NCI-H187 (cell line): ENCODE measurements around the gene ANKRD26.

ENCODE experiments used
- DNase-seq, 2 experiments: peaks; one replicate each; lab custom pipeline; 2025; lab: John Stamatoyannopoulos, UW

ANKRD26 gene

DNA sequence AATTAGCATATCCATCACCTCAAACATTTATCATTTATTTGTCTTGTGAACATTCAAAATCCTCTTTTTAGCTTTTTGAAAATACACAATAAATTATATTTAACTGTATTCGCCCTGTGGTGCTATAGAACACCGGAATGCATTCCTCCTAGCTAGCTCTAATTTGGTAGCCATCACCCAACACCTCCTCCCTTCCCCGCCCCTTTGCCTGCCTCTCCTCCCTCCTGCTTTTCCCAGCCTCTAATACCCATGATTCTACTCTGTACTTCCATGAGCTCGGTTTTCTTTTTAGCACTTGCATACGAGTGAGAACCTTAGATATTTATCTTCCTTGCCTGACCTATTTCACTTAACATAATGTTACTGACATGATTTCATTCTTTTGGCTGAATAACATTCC is 80.1 kb downstream of the ANKRD26 start:
- DNase-seq = no peak

DNA sequence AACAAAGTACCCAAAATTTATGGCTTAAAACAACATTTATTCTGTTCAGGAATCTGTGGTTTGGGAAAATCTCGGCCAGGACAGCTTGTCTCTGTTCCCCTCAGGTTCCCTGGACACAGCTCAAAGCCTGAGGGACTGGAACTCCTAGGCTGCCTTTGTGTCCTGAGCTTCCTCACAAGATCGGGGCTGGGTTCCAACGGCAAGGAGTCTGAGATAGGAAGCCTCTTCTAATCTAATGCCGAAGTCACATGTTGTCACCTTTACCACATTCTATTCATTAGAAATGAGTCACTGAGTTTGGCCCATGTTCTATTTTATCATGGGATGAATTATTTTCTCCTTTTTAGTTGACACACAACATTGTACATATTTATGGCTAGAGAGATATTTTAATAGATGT is 80.5 kb downstream of the ANKRD26 start:
- no peak for DNase-seq

DNA sequence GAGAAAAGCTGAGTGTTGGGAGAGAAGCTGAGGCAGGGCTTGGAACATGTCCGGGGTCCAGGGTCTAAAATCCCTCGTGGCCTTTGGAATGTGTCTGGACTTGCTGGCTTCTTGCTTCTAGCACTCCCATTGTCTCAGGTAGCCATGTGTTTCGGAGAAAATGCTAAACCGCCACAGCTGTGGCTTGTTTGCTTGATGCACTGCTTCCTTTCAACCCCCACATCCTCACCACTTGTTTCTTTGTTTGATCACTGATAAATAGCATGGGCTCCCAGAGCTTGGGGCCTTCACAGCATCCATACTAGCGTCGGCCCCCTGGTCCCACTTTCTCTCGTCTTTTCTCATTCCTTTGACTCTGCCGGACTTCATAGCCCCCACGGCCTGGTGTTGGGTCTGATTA is 102.7 kb downstream of the ANKRD26 start:
- no peak for DNase-seq

DNA sequence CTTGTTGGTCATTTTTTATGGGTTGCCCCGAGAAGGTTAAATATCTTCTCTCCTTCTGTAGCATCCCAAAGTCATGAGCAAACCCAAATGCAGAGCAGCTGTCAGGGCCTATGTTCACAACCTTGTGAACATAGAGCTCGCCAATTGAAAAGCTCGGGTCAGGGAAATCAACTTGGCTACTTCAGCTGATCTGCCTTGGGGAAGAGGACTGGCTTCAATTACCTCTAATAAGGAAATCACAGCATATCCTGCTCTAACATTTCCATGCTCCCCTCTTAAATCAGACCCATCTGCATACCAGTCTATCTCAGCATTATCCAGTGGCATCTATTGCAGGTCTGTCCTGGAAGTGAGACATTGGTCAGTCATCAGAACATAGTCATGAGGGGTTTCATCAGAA is 105.6 kb downstream of the ANKRD26 start:
- no peak for DNase-seq

DNA sequence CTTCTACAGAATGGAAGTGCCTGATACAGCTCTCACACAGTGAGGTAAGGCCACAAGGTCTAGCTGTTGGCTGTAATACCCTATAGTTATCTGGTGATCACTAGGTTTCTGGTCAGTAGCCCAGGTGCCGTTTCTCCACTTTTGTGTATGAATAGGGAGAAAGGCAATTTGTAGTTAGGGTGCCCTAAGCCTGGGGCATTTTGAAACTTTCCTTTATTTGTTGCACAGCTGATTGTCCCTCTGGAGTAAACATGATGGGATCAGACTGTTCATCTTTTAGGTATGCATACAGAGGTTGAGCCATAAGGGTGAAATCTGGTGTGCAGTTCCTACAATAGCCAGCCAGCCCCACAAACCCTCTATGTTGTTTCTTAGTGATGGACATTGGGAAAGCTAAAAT is 112.4 kb downstream of the ANKRD26 start:
- DNase-seq = no peak

DNA sequence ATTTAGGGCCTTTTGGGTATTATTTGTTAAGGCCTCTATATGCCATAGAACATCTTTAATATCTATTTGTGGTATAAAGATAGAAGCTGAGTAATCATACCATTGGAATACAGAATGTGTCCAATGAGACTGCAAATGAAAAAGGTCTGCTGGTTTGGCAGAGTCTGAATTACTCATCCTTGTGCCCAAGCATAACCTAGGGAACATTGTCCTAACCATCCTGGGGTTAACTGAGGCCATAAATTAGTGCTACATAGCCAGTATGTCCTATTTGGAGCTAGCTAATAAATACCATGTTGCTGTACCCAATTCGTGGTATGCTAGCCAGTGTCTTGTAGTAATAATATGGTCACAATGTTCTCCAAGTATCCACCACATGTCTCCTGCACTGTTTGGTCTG is 117.1 kb downstream of the ANKRD26 start:
- no peak for DNase-seq

DNA sequence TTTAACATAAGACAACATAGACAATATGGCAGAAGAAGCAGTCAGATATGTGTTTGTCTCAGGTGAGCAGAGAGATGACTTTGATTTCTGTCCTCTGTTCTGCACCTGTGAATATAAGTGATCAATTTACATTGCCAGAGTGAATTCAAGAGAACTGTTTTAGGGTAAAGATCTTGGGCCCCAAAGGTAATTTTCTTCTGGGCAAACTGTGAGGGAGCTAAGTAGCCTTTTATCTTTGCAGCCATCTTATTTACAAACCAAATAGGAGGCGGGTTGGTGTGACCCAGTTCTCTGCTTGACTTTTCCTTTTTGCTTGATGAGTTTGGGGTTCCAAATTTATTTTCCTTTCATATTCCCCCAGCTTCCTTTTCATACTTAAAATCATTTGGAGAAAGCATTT is 118.2 kb downstream of the ANKRD26 start:
- no peak for DNase-seq

DNA sequence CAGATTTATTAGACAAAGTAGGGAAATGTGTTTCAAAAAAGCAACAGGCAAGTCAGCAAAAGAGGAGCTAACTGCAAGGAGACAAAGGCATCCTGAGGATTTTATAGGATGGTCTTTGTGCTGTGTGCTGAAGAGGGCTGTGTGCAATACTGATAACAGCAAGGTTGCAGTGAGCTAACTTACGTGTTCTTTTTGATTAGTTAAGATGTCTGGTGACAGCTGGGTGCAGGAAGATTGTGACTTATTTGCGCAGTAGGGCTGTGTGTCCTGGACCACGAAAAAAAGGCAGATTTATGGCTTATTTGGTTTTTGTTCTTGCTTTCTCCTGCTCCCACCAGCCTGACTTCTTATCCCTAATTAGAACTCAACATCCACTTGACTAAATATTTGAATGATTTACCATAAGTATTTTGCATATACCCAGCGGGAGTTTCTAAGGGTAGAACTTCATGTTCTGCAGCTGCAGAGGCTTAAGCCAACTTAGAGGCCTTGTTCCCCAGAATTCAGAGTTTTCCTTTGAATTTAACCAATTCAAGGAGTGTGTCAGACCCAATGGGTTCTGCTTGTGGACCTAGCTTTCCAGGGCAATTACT is 119.0 kb downstream of the ANKRD26 start:
- no peak for DNase-seq

DNA sequence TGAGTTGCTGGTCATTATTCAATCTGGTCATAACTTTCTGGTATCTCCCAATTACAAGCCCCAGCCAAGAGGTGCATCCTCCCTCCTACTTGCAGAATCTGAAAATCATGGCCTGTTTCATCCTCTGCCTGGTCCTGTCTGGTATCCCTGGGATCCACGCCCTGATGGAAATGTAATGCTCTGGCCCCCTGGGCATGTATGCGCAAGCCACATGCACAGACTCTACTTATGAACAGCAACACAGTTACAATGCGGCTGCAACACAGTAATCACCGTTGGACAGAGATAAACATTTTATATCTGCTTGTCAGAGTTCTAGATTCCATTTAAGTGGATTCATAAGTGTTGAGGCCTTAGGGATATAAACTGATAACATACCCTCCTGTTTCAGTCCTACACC is 121.8 kb downstream of the ANKRD26 start:
- no peak for DNase-seq

DNA sequence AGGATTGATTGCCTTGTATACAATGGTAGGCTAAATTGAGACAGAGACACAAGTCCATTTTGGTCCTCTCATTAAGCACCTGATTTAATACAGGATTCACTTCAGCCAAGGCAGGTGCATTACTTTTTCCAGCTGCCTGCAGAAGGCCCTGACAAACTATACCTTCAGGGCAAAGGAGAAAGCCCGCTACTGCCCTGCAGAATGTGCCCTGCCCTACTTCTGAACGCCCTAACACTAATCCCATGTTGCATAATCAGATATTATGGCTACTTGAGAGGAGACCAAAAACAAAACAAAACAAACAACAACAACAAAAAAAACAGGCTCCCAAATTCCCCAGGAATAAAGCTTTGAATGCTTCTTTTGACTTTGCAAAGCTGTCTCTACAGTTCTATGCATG is 122.7 kb downstream of the ANKRD26 start:
- DNase-seq = no peak

DNA sequence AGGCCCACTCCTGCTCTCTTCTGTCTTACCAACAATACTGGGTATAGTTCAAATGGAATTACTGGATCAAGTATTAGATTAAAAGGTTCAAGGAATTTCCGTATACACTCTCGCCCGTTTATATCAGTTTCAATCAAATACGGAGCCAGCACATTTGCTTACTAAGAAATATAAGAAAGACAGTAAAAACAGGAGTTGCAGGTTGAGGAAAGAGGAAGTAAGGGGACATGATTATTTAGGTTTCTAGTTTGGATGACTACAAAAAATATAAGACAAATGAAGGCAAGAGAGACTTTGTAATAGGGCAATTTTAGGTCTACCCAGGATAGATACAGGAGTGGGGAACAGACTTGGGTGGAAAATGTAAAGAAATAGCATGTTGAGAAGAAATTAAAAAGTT is 129.6 kb downstream of the ANKRD26 start:
- no peak for DNase-seq

DNA sequence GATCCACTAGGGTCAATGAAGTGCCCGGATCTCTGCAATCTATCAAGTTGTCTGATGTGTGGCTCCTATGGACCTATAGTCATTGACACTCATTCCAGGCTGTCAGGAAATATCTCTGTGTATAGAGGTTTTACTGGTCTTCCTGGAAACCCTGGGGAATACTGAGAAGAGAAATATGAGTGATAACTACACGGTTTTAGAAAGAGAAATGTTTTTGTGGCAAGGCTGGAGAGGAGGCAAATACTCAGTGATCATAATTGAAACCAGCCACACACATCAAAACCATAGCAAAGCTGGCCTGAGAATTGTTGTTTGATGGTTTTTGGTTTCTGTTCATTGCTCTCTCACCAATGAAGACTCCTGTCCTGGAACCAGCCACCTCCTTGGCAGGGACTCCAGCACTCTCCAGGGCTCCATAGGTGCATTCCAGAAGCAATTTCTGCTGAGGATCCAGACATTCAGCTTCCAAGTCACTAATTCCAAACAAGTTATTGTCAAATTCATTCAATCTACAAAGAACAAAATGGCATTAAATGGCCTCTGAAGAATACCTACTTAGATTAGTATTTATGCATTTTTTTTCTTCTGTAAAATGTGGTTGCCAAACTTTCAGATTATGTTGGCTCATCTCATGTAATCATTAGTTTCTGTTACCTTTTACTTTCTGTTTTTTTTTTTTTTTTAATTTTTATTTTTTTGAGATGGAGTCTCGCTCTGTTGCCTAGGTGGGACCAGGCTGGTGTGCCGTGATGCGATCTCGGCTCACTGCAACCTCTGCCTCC is 131.0 kb downstream of the ANKRD26 start:
- no peak for DNase-seq

DNA sequence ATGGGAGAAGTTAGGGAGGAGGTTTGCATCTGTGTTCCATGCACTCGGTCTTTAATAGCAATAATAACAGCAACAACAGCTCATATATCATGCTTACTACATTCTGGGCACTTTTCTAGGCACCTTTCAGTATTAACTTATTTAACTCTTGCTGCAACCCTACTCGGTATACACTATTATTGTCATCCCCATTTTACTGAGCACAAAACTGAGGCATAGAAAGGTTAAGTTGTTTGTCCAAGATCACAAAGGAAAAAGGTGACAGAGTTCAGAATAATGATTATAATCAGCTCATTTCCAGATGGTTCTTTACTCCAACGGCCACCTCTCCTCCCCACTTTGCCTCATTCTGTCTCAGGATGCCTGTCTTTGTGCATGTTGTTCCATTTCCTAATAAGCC is 137.5 kb downstream of the ANKRD26 start:
- DNase-seq = no peak

DNA sequence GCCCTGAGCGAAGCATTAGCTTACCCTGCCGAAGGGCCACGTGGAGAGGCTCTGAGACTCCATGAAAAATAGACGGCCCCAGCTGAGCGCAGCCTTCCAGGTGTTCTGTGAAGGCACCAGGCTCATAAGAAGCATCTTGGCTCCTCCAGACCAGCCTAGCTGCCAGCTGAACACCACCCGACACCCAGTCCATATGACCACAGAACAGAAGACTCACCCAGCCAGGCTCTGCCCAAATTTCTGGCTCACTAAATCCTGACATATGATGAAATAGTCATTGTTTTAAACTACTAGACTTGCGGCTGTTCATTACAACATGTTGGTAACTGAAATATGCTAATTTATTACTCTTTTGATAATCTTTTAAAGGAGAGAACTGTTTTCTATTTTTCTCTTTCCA is 140.0 kb downstream of the ANKRD26 start:
- no peak for DNase-seq

DNA sequence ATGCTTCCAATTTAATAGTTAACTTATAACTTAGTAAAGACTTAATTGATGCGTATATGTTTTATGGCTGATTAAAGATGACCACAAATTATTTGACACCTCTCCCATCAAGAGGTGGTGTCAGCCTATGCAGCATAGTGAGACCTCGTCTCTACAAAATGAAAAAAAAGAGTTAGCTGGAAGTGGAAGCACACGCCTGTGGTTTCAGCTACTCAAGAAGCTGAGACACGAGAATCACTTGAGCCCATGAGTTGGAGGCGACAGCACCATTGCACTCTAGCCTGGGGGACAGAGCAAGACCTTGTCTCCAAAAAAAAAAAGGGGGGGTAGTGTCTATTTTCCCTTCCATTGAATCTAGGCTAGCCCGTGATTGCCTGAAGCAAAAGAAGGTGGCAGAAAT is 140.5 kb downstream of the ANKRD26 start:
- no peak for DNase-seq
